GM18868 (cell line): Measurements from ENCODE around the gene RNF144B.
"Not testable (repeated sequence)": the region's sequence is repeated elsewhere in the genome, so short reads cannot be mapped to it uniquely, and the experiment has no call there.

Source experiments
- ATAC-seq: cut with Tn5 transposase; IDR thresholded peaks from one replicate; pipeline ENCODE4 v1.9.1; 2021; ENCODE audit warnings: mild to moderate bottlenecking, moderate library complexity; ENCODE audit not compliant: unreplicated experiment

RNF144B gene

GRCh38 chr6:18405477-18406293, 18.5 kb downstream of the RNF144B start:
- no peak for ATAC-seq

- ATAC-seq, result no peak
Observed at GRCh38 chr6:18406955-18407749, 20.0 kb downstream of the RNF144B start.

- not testable (repeated sequence) for ATAC-seq
Observed at GRCh38 chr6:18409602-18410001, 22.5 kb downstream of the RNF144B start.

- ATAC-seq, result no peak
Observed at GRCh38 chr6:18410412-18410811, 23.3 kb downstream of the RNF144B start.

GRCh38 chr6:18412068-18412467, 24.9 kb downstream of the RNF144B start:
- ATAC-seq, result no peak

GRCh38 chr6:18412644-18413043, 25.5 kb downstream of the RNF144B start:
- no peak for ATAC-seq

- ATAC-seq, result no peak
Observed at GRCh38 chr6:18413381-18413780, 26.2 kb downstream of the RNF144B start.

GRCh38 chr6:18414116-18414515, 27.0 kb downstream of the RNF144B start:
- no peak for ATAC-seq

- no peak for ATAC-seq
Observed at GRCh38 chr6:18415207-18415606, 28.1 kb downstream of the RNF144B start.

- ATAC-seq, result no peak
Observed at GRCh38 chr6:18415671-18416340, 28.7 kb downstream of the RNF144B start.

- ATAC-seq, result no peak
Observed at GRCh38 chr6:18416341-18416679, 29.2 kb downstream of the RNF144B start.

GRCh38 chr6:18420328-18420727, 33.2 kb downstream of the RNF144B start:
- ATAC-seq, result no peak

GRCh38 chr6:18422136-18422535, 35.0 kb downstream of the RNF144B start:
- ATAC-seq, result no peak

GRCh38 chr6:18423426-18423825, 36.3 kb downstream of the RNF144B start:
- ATAC-seq, result no peak

- ATAC-seq, result no peak
Observed at GRCh38 chr6:18424201-18424600, 37.1 kb downstream of the RNF144B start.

GRCh38 chr6:18425218-18425617, 38.1 kb downstream of the RNF144B start:
- ATAC-seq, result no peak

GRCh38 chr6:18427296-18427695, 40.1 kb downstream of the RNF144B start:
- no peak for ATAC-seq

- no peak for ATAC-seq
Observed at GRCh38 chr6:18429655-18430297, 42.6 kb downstream of the RNF144B start.

GRCh38 chr6:18431581-18431980, 44.4 kb downstream of the RNF144B start:
- ATAC-seq, result no peak

GRCh38 chr6:18432180-18432579, 45.0 kb downstream of the RNF144B start:
- ATAC-seq, result no peak

- ATAC-seq, result no peak
Observed at GRCh38 chr6:18432619-18433018, 45.5 kb downstream of the RNF144B start.
